K562 (cell line): ENCODE data around the gene MED16. TPM values are rescaled to one million over a fixed set of nuclear protein-coding genes. Genes with fewer than 3 reads are reported as not detected.

ENCODE experiments used
- BCL6 ChIP-seq: fragments of 250-450 bp; sonication (Bioruptor Pico); IDR thresholded peaks from 2 replicates; pipeline ENCODE4 v1.4.0; 2020
- C11orf30 ChIP-seq: fragments of 450-650 bp; IDR thresholded peaks from 2 replicates; pipeline ENCODE4 v1.6.1; 2016; ENCODE audit warnings: low read depth, mild to moderate bottlenecking
- ELK3 ChIP-seq: fragments of 450-650 bp; formaldehyde crosslinking; IDR thresholded peaks from 2 replicates; pipeline ENCODE4 v1.4.0; 2020; ENCODE audit warnings: mild to moderate bottlenecking
- FOSL1 ChIP-seq: fragments of 200-800 bp; sonication (Bioruptor generic); conservative IDR thresholded peaks from 2 replicates; pipeline ENCODE4 v1.6.1; 2016; ENCODE audit warnings: missing genetic modification characterization, missing compliant biosample characterization
- MYBL2 ChIP-seq, 2 experiments: fragments of 450-650 bp in 1 of 2; sonication (generic) in 1 of 2; formaldehyde crosslinking in 1 of 2; IDR thresholded peaks; 2 replicates each; pipeline versions ENCODE4 v1.6.1 to v1.8.1; 2017 to 2022; ENCODE audit warnings: borderline replicate concordance in 1 of 2, inconsistent platforms in 1 of 2, low read depth in 1 of 2, mild to moderate bottlenecking in 1 of 2, missing genetic modification reagents in 1 of 2, moderate library complexity in 1 of 2
- NONO ChIP-seq, 2 experiments: fragments of 200-400 bp in 1 of 2; fragments of 450-650 bp in 1 of 2; formaldehyde crosslinking in 1 of 2; IDR thresholded peaks; 2 replicates each; pipeline ENCODE4 v1.6.1; 2017; ENCODE audit warnings: low read depth in 2 of 2, mild to moderate bottlenecking in 2 of 2, moderate library complexity in 2 of 2, low read length in 1 of 2
- PKNOX1 ChIP-seq: fragments of 450-650 bp; IDR thresholded peaks from 2 replicates; pipeline ENCODE4 v1.6.1; 2016
- SREBF2 ChIP-seq: sonication (generic); formaldehyde crosslinking; IDR thresholded peaks from 2 replicates; pipeline ENCODE4 v1.4.0; 2020; ENCODE audit warnings: mild to moderate bottlenecking, missing genetic modification reagents
- ZBTB2 ChIP-seq: fragments of 450-650 bp; IDR thresholded peaks from 2 replicates; pipeline ENCODE4 v1.6.1; 2016; ENCODE audit warnings: antibody characterized with exemption
- ZBTB7A ChIP-seq: IDR thresholded peaks from 2 replicates; pipeline ENCODE4 v1.6.1; 2011; ENCODE audit warnings: low read depth, mild to moderate bottlenecking, low read length, moderate library complexity, borderline replicate concordance; ENCODE audit not compliant: control insufficient read depth
- ZNF175 ChIP-seq: fragments of 200-800 bp; sonication (Bioruptor generic); IDR thresholded peaks from 2 replicates; pipeline ENCODE4 v1.6.1; 2016; ENCODE audit warnings: low read depth, mild to moderate bottlenecking, missing genetic modification characterization, missing compliant biosample characterization
- ZNF197 ChIP-seq: fragments of 200-800 bp; sonication (Bioruptor generic); IDR thresholded peaks from 2 replicates; pipeline ENCODE4 v1.6.1; 2016; ENCODE audit warnings: low read depth, missing genetic modification characterization, missing compliant biosample characterization
- ZNF217 ChIP-seq: sonication (generic); formaldehyde crosslinking; IDR thresholded peaks from 2 replicates; pipeline ENCODE4 v1.8.0; 2022; ENCODE audit warnings: mild to moderate bottlenecking, missing genetic modification reagents
- polyA plus RNA-seq, 8 experiments: library from polyadenylated mRNA; depleted of rRNA in 4 of 8; stranded (reverse) in 5 of 8; unstranded in 3 of 8; fragments of >200 nt; fragmentation: Nextera tagmentation in 2 of 8; fragmentation: Illumina TruSeq in 1 of 8; extraction: Ambion mirVana in 2 of 8; extraction: Trizol in 1 of 8; gene quantifications; 2 replicates each; pipeline versions ENCODE4 v1.2.1 to v1.2.3, GENCODE V29; 2011 to 2014; ENCODE audit warnings: inconsistent platforms in 1 of 8, missing spikeins in 1 of 8
- total RNA-seq, 7 experiments: library from RNA; depleted of rRNA in 6 of 7; stranded (reverse); fragments of >200 nt in 6 of 7; fragmentation: Illumina TruSeq in 2 of 7; extraction: Trizol in 2 of 7; gene quantifications; 2 replicates each; pipeline versions ENCODE4 v1.2.1 to v1.2.3, GENCODE V29; 2011 to 2021; ENCODE audit warnings: low replicate concordance in 1 of 7
- TF ChIP-seq, protein P1 (sequence below): fragments of 250-450 bp; sonication (Bioruptor Pico); IDR thresholded peaks from 2 replicates; pipeline ENCODE4 v1.5.0; 2021; ENCODE audit warnings: mild to moderate bottlenecking, borderline replicate concordance
- TF ChIP-seq, protein P2 (sequence below), 2 experiments: fragments of 450-650 bp; IDR thresholded peaks; 2 replicates each; pipeline ENCODE4 v1.6.1; 2016

The MED16 gene
- total and polyA plus RNA-seq, 9 of the 15 experiments (the other 6 are each of a cell fraction or from before 2014, with no cell fraction given) = 0.89 to 59.9 (median 8.6) TPM

DNA sequence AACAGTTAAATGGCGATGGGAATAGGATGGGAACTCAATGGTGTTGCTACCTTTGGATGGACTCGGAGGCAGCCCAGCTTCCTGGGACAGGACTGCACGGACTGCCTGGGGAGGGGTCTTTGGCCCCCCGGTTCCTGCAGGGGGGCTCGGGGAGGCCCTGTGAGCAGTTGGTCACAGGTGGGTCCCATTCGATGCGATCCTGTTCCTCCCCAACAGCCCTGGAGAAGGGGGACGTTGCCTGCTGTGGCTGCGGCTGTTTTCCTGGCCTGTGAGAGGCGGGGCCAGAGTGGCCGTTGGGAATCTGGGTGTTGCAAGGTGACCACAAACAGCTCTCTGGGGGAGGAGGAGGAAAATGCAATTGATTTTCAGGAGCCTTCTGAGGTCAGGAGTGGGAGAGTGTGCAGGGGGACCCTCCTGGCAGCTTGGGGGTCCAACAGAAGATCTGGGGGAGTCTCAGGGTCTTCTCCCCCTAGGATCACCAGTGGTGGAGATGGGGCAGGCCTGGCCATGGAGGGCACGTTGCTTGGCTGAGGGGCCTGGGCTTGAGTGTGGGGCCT, 69.3 kb downstream of the MED16 start (continued):
- 0 out of 2 replicates have a peak, but pooled peaks have one; percentile 6 for TF ChIP-seq PKNOX1
- no peak for TF ChIP-seq C11orf30
- no peak for TF ChIP-seq FOSL1 (tag)
- peak; percentile 54; the same call in 1 of the 2 replicates for TF ChIP-seq ZBTB2
- peak; percentile 73 for TF ChIP-seq ZBTB7A
- TF ChIP-seq NONO (IDR thresholded peaks at IDR 0.05; ENCODE audit: low read depth in 2 of 2, low read length in 1 of 2) = peak in 1 of 2 experiments; percentile 75; a peak in 1 of 4 replicates
- 0 out of 2 replicates have a peak, but pooled peaks have one; percentile 29 for TF ChIP-seq ZNF175 (CRISPR knock-in tag)
- TF ChIP-seq ZNF197 (CRISPR knock-in tag) = no peak; the same call in 1 of the 2 replicates
- no peak for TF ChIP-seq ZNF217 (CRISPR knock-in tag)
- TF ChIP-seq, protein P1, sequence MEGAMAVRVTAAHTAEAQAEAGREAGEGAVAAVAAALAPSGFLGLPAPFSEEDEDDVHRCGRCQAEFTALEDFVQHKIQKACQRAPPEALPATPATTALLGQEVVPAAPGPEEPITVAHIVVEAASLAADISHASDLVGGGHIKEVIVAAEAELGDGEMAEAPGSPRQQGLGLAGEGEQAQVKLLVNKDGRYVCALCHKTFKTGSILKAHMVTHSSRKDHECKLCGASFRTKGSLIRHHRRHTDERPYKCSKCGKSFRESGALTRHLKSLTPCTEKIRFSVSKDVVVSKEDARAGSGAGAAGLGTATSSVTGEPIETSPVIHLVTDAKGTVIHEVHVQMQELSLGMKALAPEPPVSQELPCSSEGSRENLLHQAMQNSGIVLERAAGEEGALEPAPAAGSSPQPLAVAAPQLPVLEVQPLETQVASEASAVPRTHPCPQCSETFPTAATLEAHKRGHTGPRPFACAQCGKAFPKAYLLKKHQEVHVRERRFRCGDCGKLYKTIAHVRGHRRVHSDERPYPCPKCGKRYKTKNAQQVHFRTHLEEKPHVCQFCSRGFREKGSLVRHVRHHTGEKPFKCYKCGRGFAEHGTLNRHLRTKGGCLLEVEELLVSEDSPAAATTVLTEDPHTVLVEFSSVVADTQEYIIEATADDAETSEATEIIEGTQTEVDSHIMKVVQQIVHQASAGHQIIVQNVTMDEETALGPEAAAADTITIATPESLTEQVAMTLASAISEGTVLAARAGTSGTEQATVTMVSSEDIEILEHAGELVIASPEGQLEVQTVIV (CRISPR knock-in tag) = no peak
- TF ChIP-seq ELK3 = no peak
- no peak for TF ChIP-seq SREBF2 (CRISPR knock-in tag)
- TF ChIP-seq BCL6 (CRISPR knock-in tag) = 0 out of 2 replicates have a peak, but pooled peaks have one; percentile 7
- no peak; the same call in 1 of the 2 replicates for TF ChIP-seq MYBL2 (IDR thresholded peaks at IDR 0.05; ENCODE audit: low read depth)
- TF ChIP-seq MYBL2 (CRISPR knock-in tag; IDR thresholded peaks at IDR 0.05; ENCODE audit: borderline replicate concordance) = no peak
- TF ChIP-seq, protein P2, sequence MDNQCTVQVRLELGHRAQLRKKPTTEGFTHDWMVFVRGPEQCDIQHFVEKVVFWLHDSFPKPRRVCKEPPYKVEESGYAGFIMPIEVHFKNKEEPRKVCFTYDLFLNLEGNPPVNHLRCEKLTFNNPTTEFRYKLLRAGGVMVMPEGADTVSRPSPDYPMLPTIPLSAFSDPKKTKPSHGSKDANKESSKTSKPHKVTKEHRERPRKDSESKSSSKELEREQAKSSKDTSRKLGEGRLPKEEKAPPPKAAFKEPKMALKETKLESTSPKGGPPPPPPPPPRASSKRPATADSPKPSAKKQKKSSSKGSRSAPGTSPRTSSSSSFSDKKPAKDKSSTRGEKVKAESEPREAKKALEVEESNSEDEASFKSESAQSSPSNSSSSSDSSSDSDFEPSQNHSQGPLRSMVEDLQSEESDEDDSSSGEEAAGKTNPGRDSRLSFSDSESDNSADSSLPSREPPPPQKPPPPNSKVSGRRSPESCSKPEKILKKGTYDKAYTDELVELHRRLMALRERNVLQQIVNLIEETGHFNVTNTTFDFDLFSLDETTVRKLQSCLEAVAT (IDR thresholded peaks at IDR 0.05) = peak in 1 of 2 experiments; percentile 75; a peak in 2 of 4 replicates
